ENCODE results near the gene LRP6. TPM values are rescaled to one million over a fixed set of nuclear protein-coding genes. Genes with fewer than 3 reads are reported as not detected.

Gene LRP6
- total and polyA plus RNA-seq, 2 experiments from 2014 or later, result 29.1 to 73.8 TPM

GRCh38 chr12:12254553-12254952 lies 12.3 kb downstream of the LRP6 start (continued):
- TF ChIP-seq POLR2AphosphoS5 (IDR thresholded peaks at IDR 0.05; ENCODE audit: low read depth) (no peak), ZNF114 (CRISPR knock-in tag; IDR thresholded peaks at IDR 0.05) (no peak), NANOG (IDR thresholded peaks at IDR 0.05; ENCODE audit: borderline replicate concordance) (no peak), EZH2 (IDR thresholded peaks at IDR 0.05; ENCODE audit: low read depth, unreplicated experiment) (no peak)

- Histone ChIP-seq H3K36me3 (ENCODE audit: insufficient read depth) (no peaks in the 10 kb centered on the region), H3K4me2 (no peak overlapping the region), H3F3A (replicated peaks; ENCODE audit: low read depth) (no peaks in the 10 kb centered on the region), H3K4me1 (ENCODE audit: insufficient read depth) (no peaks in the 10 kb centered on the region), H3K79me2 (replicated peaks; ENCODE audit: insufficient read depth) (peaks cover 100% of the 10 kb centered on the region), H4K20me1 (replicated peaks; ENCODE audit: insufficient read depth) (peaks cover 31% of the 10 kb centered on the region), H3K27me3 (ENCODE audit: insufficient read depth) (no peaks in the 10 kb centered on the region), H3K27ac (ENCODE audit: low read depth) (no peak overlapping the region), H3K4me3 (no peak overlapping the region), H3K9me2 (ENCODE audit: insufficient read depth) (no peaks in the 10 kb centered on the region), H2AFZ (no peak overlapping the region)
- Mint-ChIP-seq H3K4me1 (peaks cover 14% of the 10 kb centered on the region; the same call in 2 of the 3 replicates), H3K27ac (no peak overlapping the region), H3K36me3 (ENCODE audit: low read depth) (peaks cover 6% of the 10 kb centered on the region; the same call in 2 of the 3 replicates), H3K9me3 (no peaks in the 10 kb centered on the region), H3K27me3 (ENCODE audit: insufficient read depth, low read depth, poor library complexity) (no peaks in the 10 kb centered on the region), H3K4me3 (no peak overlapping the region)
- DNase-seq (ENCODE audit: low spot score) (no peak), ATAC-seq (no peak)
- TF ChIP-seq, protein P1, sequence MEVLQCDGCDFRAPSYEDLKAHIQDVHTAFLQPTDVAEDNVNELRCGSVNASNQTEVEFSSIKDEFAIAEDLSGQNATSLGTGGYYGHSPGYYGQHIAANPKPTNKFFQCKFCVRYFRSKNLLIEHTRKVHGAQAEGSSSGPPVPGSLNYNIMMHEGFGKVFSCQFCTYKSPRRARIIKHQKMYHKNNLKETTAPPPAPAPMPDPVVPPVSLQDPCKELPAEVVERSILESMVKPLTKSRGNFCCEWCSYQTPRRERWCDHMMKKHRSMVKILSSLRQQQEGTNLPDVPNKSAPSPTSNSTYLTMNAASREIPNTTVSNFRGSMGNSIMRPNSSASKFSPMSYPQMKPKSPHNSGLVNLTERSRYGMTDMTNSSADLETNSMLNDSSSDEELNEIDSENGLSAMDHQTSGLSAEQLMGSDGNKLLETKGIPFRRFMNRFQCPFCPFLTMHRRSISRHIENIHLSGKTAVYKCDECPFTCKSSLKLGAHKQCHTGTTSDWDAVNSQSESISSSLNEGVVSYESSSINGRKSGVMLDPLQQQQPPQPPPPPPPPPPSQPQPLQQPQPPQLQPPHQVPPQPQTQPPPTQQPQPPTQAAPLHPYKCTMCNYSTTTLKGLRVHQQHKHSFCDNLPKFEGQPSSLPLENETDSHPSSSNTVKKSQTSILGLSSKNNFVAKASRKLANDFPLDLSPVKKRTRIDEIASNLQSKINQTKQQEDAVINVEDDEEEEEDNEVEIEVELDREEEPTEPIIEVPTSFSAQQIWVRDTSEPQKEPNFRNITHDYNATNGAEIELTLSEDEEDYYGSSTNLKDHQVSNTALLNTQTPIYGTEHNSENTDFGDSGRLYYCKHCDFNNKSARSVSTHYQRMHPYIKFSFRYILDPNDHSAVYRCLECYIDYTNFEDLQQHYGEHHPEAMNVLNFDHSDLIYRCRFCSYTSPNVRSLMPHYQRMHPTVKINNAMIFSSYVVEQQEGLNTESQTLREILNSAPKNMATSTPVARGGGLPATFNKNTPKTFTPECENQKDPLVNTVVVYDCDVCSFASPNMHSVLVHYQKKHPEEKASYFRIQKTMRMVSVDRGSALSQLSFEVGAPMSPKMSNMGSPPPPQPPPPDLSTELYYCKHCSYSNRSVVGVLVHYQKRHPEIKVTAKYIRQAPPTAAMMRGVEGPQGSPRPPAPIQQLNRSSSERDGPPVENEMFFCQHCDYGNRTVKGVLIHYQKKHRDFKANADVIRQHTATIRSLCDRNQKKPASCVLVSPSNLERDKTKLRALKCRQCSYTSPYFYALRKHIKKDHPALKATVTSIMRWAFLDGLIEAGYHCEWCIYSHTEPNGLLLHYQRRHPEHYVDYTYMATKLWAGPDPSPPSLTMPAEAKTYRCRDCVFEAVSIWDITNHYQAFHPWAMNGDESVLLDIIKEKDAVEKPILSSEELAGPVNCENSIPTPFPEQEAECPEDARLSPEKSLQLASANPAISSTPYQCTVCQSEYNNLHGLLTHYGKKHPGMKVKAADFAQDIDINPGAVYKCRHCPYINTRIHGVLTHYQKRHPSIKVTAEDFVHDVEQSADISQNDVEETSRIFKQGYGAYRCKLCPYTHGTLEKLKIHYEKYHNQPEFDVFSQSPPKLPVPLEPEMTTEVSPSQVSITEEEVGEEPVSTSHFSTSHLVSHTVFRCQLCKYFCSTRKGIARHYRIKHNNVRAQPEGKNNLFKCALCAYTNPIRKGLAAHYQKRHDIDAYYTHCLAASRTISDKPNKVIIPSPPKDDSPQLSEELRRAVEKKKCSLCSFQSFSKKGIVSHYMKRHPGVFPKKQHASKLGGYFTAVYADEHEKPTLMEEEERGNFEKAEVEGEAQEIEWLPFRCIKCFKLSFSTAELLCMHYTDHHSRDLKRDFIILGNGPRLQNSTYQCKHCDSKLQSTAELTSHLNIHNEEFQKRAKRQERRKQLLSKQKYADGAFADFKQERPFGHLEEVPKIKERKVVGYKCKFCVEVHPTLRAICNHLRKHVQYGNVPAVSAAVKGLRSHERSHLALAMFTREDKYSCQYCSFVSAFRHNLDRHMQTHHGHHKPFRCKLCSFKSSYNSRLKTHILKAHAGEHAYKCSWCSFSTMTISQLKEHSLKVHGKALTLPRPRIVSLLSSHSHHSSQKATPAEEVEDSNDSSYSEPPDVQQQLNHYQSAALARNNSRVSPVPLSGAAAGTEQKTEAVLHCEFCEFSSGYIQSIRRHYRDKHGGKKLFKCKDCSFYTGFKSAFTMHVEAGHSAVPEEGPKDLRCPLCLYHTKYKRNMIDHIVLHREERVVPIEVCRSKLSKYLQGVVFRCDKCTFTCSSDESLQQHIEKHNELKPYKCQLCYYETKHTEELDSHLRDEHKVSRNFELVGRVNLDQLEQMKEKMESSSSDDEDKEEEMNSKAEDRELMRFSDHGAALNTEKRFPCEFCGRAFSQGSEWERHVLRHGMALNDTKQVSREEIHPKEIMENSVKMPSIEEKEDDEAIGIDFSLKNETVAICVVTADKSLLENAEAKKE (CRISPR knock-in tag; IDR thresholded peaks at IDR 0.05), result no peak
- TF ChIP-seq EZH2phosphoT487 (IDR thresholded peaks at IDR 0.05; ENCODE audit: unreplicated experiment) (no peak), POLR2AphosphoS5 (IDR thresholded peaks at IDR 0.05; ENCODE audit: low read depth) (no peak), STAT1 (IDR thresholded peaks at IDR 0.05; ENCODE audit: unreplicated experiment) (no peak), EZH2 (IDR thresholded peaks at IDR 0.05; ENCODE audit: low read depth, unreplicated experiment) (no peak), ZNF331 (CRISPR knock-in tag; IDR thresholded peaks at IDR 0.05; ENCODE audit: low read depth) (no peak), REST (IDR thresholded peaks at IDR 0.05; ENCODE audit: unreplicated experiment) (no peak), ZNF114 (CRISPR knock-in tag; IDR thresholded peaks at IDR 0.05) (no peak)
- TF ChIP-seq, protein P2, sequence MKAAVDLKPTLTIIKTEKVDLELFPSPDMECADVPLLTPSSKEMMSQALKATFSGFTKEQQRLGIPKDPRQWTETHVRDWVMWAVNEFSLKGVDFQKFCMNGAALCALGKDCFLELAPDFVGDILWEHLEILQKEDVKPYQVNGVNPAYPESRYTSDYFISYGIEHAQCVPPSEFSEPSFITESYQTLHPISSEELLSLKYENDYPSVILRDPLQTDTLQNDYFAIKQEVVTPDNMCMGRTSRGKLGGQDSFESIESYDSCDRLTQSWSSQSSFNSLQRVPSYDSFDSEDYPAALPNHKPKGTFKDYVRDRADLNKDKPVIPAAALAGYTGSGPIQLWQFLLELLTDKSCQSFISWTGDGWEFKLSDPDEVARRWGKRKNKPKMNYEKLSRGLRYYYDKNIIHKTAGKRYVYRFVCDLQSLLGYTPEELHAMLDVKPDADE (IDR thresholded peaks at IDR 0.05), result no peak
- TF ChIP-seq, protein P3, sequence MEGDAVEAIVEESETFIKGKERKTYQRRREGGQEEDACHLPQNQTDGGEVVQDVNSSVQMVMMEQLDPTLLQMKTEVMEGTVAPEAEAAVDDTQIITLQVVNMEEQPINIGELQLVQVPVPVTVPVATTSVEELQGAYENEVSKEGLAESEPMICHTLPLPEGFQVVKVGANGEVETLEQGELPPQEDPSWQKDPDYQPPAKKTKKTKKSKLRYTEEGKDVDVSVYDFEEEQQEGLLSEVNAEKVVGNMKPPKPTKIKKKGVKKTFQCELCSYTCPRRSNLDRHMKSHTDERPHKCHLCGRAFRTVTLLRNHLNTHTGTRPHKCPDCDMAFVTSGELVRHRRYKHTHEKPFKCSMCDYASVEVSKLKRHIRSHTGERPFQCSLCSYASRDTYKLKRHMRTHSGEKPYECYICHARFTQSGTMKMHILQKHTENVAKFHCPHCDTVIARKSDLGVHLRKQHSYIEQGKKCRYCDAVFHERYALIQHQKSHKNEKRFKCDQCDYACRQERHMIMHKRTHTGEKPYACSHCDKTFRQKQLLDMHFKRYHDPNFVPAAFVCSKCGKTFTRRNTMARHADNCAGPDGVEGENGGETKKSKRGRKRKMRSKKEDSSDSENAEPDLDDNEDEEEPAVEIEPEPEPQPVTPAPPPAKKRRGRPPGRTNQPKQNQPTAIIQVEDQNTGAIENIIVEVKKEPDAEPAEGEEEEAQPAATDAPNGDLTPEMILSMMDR (conservative IDR thresholded peaks at IDR 0.05; ENCODE audit: low read depth in 2 of 2), result no peak
Observed at GRCh38 chr12:12249216-12250050, 17.4 kb downstream of the LRP6 start.
